ENCODE results near the gene MID1IP1. TPM values are rescaled to one million over a fixed set of nuclear protein-coding genes. Genes with fewer than 3 reads are reported as not detected.

The MID1IP1 gene
- polyA plus RNA-seq, 1 donor (not counting 4 experiments of a cell fraction or from before 2014, with no cell fraction given) = 45.4 TPM

DNA sequence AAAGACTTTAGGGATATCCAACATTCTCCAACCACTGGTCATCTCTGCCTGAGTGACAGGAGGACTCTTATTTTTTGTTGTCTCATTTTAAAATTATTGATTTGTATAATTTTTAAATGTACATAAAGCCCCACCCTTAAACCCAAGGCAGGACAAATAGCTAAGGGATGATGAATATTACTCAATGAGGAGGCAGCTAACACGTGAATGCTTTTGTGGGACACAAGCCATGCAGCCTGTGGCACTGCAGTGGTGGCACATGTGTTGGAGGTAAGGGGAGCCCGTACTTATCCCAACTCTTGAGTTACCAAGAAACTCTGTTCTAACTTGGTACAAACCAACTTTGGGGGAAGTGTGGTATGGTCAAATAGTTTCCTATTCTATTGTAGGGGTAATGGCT lies 19.5 kb downstream of the MID1IP1 start:
- Histone ChIP-seq H3K27me3 (ENCODE audit: control insufficient read depth, extremely low read depth, insufficient read depth, low read length) (no peaks in the 10 kb centered on the region), H3K27ac (ENCODE audit: control insufficient read depth, insufficient read depth, low read length) (no peak overlapping the region), H3K4me1 (ENCODE audit: control insufficient read depth, extremely low read depth, insufficient read depth, low read length) (peaks cover 21% of the 10 kb centered on the region), H3K36me3 (ENCODE audit: control insufficient read depth in 2 of 2, extremely low read depth in 1 of 2, insufficient read depth in 2 of 2, low read length in 2 of 2) (no peaks in the 10 kb centered on the region), H3K79me2 (ENCODE audit: control insufficient read depth, insufficient read depth, low read length) (no peaks in the 10 kb centered on the region), H2AFZ (ENCODE audit: control insufficient read depth, low read length) (no peak overlapping the region), H3K4me2 (ENCODE audit: control insufficient read depth, extremely low read depth, insufficient read depth, low read depth, low read length) (no peak overlapping the region), H3K9me1 (ENCODE audit: control insufficient read depth, extremely low read depth, insufficient read depth, low read length) (no peaks in the 10 kb centered on the region), H4K20me1 (ENCODE audit: control insufficient read depth, extremely low read depth, insufficient read depth, low read length) (no peaks in the 10 kb centered on the region), H3K9ac (ENCODE audit: control insufficient read depth, extremely low read depth, insufficient read depth, low read length) (no peak overlapping the region), H3K4me3 (ENCODE audit: control insufficient read depth in 2 of 3, extremely low read depth in 1 of 3, insufficient read depth in 2 of 3, low read depth in 1 of 3, low read length in 3 of 3) (no peak overlapping the region), H3K9me3 (ENCODE audit: control insufficient read depth, low read depth, low read length) (no peaks in the 10 kb centered on the region)
- no peak for DNase-seq (ENCODE audit: low read depth, low spot score)
- FAIRE-seq = no peak
- no peak for TF ChIP-seq EZH2 (IDR thresholded peaks at IDR 0.05; ENCODE audit: low read length)
- TF ChIP-seq, protein P1, sequence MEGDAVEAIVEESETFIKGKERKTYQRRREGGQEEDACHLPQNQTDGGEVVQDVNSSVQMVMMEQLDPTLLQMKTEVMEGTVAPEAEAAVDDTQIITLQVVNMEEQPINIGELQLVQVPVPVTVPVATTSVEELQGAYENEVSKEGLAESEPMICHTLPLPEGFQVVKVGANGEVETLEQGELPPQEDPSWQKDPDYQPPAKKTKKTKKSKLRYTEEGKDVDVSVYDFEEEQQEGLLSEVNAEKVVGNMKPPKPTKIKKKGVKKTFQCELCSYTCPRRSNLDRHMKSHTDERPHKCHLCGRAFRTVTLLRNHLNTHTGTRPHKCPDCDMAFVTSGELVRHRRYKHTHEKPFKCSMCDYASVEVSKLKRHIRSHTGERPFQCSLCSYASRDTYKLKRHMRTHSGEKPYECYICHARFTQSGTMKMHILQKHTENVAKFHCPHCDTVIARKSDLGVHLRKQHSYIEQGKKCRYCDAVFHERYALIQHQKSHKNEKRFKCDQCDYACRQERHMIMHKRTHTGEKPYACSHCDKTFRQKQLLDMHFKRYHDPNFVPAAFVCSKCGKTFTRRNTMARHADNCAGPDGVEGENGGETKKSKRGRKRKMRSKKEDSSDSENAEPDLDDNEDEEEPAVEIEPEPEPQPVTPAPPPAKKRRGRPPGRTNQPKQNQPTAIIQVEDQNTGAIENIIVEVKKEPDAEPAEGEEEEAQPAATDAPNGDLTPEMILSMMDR (optimal IDR thresholded peaks at IDR 0.05 in 1 of 3, IDR thresholded peaks at IDR 0.05 in 1 of 3, conservative IDR thresholded peaks at IDR 0.05 in 1 of 3; ENCODE audit: extremely low read depth in 1 of 3, insufficient read depth in 2 of 3, low read length in 3 of 3) = no peak
- dilution Hi-C loops (cut with MboI; ENCODE audit: extremely low pct_ligation_motif_present, low sequenced_read_pairs) = no loop called here

DNA sequence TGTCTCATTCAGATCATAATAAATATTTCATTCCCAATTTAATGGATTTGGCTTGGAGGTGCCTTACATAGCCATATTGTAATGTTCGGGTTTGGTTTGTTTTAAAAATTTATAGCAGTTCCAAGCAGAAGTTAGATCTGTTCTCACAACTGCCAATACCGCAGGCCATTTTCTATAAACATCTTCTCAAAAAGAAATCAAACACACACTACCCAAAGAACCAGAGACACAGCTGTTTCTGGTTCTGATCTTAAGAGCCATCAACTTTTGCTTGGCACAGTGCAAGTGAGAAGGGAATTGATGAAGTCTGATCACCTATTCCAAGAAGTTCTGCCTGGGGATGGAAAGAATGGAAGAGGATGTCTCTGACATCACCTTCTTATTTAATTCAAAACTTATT lies 22.9 kb downstream of the MID1IP1 start:
- no peak overlapping the region for H3K4me2 ChIP-seq (ENCODE audit: control insufficient read depth, extremely low read depth, insufficient read depth, low read depth, low read length)
- H2AFZ ChIP-seq (ENCODE audit: control insufficient read depth, low read length) = no peak overlapping the region
- TF ChIP-seq, protein P1 (optimal IDR thresholded peaks at IDR 0.05 in 1 of 3, IDR thresholded peaks at IDR 0.05 in 1 of 3, conservative IDR thresholded peaks at IDR 0.05 in 1 of 3; ENCODE audit: extremely low read depth in 1 of 3, insufficient read depth in 2 of 3, low read length in 3 of 3) = no peak
- TF ChIP-seq EZH2 (IDR thresholded peaks at IDR 0.05; ENCODE audit: low read length) = no peak
- peaks cover 9% of the 10 kb centered on the region for H3K4me1 ChIP-seq (ENCODE audit: control insufficient read depth, extremely low read depth, insufficient read depth, low read length)
- no peaks in the 10 kb centered on the region for H3K79me2 ChIP-seq (ENCODE audit: control insufficient read depth, insufficient read depth, low read length)
- no peak overlapping the region for H3K27ac ChIP-seq (ENCODE audit: control insufficient read depth, insufficient read depth, low read length)
- no peak overlapping the region for H3K9ac ChIP-seq (ENCODE audit: control insufficient read depth, extremely low read depth, insufficient read depth, low read length)
- H3K36me3 ChIP-seq (ENCODE audit: control insufficient read depth in 2 of 2, extremely low read depth in 1 of 2, insufficient read depth in 2 of 2, low read length in 2 of 2) = no peaks in the 10 kb centered on the region
- DNase-seq (ENCODE audit: low read depth, low spot score) (no peak), FAIRE-seq (no peak)
- no peaks in the 10 kb centered on the region for H3K9me3 ChIP-seq (ENCODE audit: control insufficient read depth, low read depth, low read length)
- H3K9me1 ChIP-seq (ENCODE audit: control insufficient read depth, extremely low read depth, insufficient read depth, low read length) = no peaks in the 10 kb centered on the region
- H3K4me3 ChIP-seq (ENCODE audit: control insufficient read depth in 2 of 3, extremely low read depth in 1 of 3, insufficient read depth in 2 of 3, low read depth in 1 of 3, low read length in 3 of 3) = no peak overlapping the region
- dilution Hi-C loops (cut with MboI; ENCODE audit: extremely low pct_ligation_motif_present, low sequenced_read_pairs) = no loop called here
- no peaks in the 10 kb centered on the region for H3K27me3 ChIP-seq (ENCODE audit: control insufficient read depth, extremely low read depth, insufficient read depth, low read length)
- no peaks in the 10 kb centered on the region for H4K20me1 ChIP-seq (ENCODE audit: control insufficient read depth, extremely low read depth, insufficient read depth, low read length)

Data from keratinocyte (primary cell).